IMR-90 (cell line): ENCODE results near the gene KRT79. TPM values are rescaled to one million over a fixed set of nuclear protein-coding genes. Genes with fewer than 3 reads are reported as not detected.

Source experiments
- ATAC-seq: fragments of 200-7000 bp; cut with Tn5 transposase; 2 replicates; pipeline ENCODE4 v1.9.1; 2020; ENCODE audit warnings: low read depth, mild to moderate bottlenecking, moderate library complexity
- Bru-seq: library from RNA; stranded (reverse); fragments of 400-500 nt; gene quantifications from one replicate; lab custom pipeline; 2021; lab: Mats Ljungman, UMichigan
- BruChase-seq, 2 experiments: library from RNA; stranded (reverse); fragments of 400-500 nt; gene quantifications; one replicate each; lab custom pipeline; 2021; lab: Mats Ljungman, UMichigan
- BruUV-seq: library from RNA; stranded (reverse); fragments of 400-500 nt; replicated peaks from 2 replicates; lab custom pipeline; 2021; lab: Mats Ljungman, UMichigan
- CTCF ChIA-PET: fragments of 300-600 bp; formaldehyde crosslinking; extraction: SDS; loops from one replicate; lab custom pipeline; 2021; ENCODE audit warnings: antibody characterized with exemption; lab: Yijun Ruan, JAX
- POLR2A ChIA-PET: fragments of 300-600 bp; sonication (Branson Sonifier 250); formaldehyde crosslinking; loops from one replicate; lab custom pipeline; 2022; ENCODE audit warnings: antibody characterized with exemption; ENCODE audit not compliant: unreplicated experiment; lab: Charles Lee
- DNase-seq: peaks from one replicate; pipeline ENCODE4 v3.0.0; 2013
- H2AFZ ChIP-seq: replicated peaks from 2 replicates; pipeline ENCODE3; 2013; ENCODE audit warnings: low read length, mild to moderate bottlenecking; ENCODE audit not compliant: poor library complexity
- H2AK5ac ChIP-seq: 2 replicates; pipeline ENCODE4 v1.6.1; 2013; ENCODE audit warnings: low read depth, low read length, inconsistent platforms
- H2AK9ac ChIP-seq: replicated peaks from 2 replicates; pipeline ENCODE3; 2013; ENCODE audit warnings: mild to moderate bottlenecking, low read depth, low read length, moderate library complexity; ENCODE audit not compliant: poor library complexity
- H2BK120ac ChIP-seq: 2 replicates; pipeline ENCODE4 v1.6.1; 2013; ENCODE audit warnings: low read depth, low read length, inconsistent platforms
- H2BK15ac ChIP-seq: 3 replicates; pipeline ENCODE4 v1.6.1; 2013; ENCODE audit warnings: low read depth, low read length, inconsistent platforms
- H2BK20ac ChIP-seq: 2 replicates; pipeline ENCODE4 v1.6.1; 2013; ENCODE audit warnings: low read depth, mild to moderate bottlenecking, inconsistent platforms, low read length, moderate library complexity
- H2BK5ac ChIP-seq: 2 replicates; pipeline ENCODE4 v1.6.1; 2013; ENCODE audit warnings: mild to moderate bottlenecking, low read depth, low read length, inconsistent platforms; ENCODE audit not compliant: poor library complexity, severe bottlenecking
- H3K14ac ChIP-seq: replicated peaks from 2 replicates; pipeline ENCODE4 v1.6.1; 2013; ENCODE audit warnings: low read depth, low read length, inconsistent platforms
- H3K18ac ChIP-seq: 2 replicates; pipeline ENCODE4 v1.6.1; 2013; ENCODE audit warnings: low read depth, low read length, control low read depth
- H3K23ac ChIP-seq: 2 replicates; pipeline ENCODE4 v1.6.1; 2013; ENCODE audit warnings: low read depth, low read length, inconsistent platforms
- H3K27ac ChIP-seq: 2 replicates; pipeline ENCODE4 v1.5.1; 2013; ENCODE audit warnings: mild to moderate bottlenecking, control low read depth, low read length; ENCODE audit not compliant: insufficient read depth
- H3K27me3 ChIP-seq: 2 replicates; pipeline ENCODE4 v1.6.1; 2013; ENCODE audit warnings: low read length; ENCODE audit not compliant: control insufficient read depth, insufficient read depth
- H3K36me3 ChIP-seq: 2 replicates; pipeline ENCODE4 v1.6.1; 2013; ENCODE audit warnings: low read length, mixed read lengths; ENCODE audit not compliant: control insufficient read depth, insufficient read depth
- H3K4ac ChIP-seq: 2 replicates; pipeline ENCODE4 v1.6.1; 2013; ENCODE audit warnings: low read depth, low read length, inconsistent platforms
- H3K4me1 ChIP-seq: 2 replicates; pipeline ENCODE4 v1.6.1; 2013; ENCODE audit warnings: low read length, mixed read lengths; ENCODE audit not compliant: control insufficient read depth, insufficient read depth
- H3K4me2 ChIP-seq: 2 replicates; pipeline ENCODE4 v1.6.1; 2013; ENCODE audit warnings: low read depth, mild to moderate bottlenecking, control low read depth, low read length, moderate library complexity
- H3K4me3 ChIP-seq: 2 replicates; pipeline ENCODE4 v1.5.1; 2013; ENCODE audit warnings: low read depth, mild to moderate bottlenecking, control low read depth, low read length, moderate library complexity; ENCODE audit not compliant: insufficient read depth
- H3K56ac ChIP-seq: 2 replicates; pipeline ENCODE4 v1.6.1; 2013; ENCODE audit warnings: low read length, inconsistent platforms; ENCODE audit not compliant: insufficient read depth; ENCODE audit errors: extremely low read depth
- H3K79me1 ChIP-seq, 2 experiments: 2 replicates each; pipeline ENCODE4 v1.6.1; 2013; ENCODE audit warnings: low read length in 2 of 2, inconsistent platforms in 1 of 2, low read depth in 1 of 2
- H3K9ac ChIP-seq: 2 replicates; pipeline ENCODE4 v1.6.1; 2013; ENCODE audit warnings: low read depth, low read length, control low read depth
- H3K9me1 ChIP-seq: 2 replicates; pipeline ENCODE4 v1.6.1; 2013; ENCODE audit warnings: low read length, inconsistent platforms; ENCODE audit not compliant: insufficient read depth
- H3K9me3 ChIP-seq: 2 replicates; pipeline ENCODE4 v1.6.1; 2013; ENCODE audit warnings: low read length; ENCODE audit not compliant: control insufficient read depth, insufficient read depth
- H4K20me1 ChIP-seq: 2 replicates; pipeline ENCODE4 v1.6.1; 2013; ENCODE audit warnings: low read length, inconsistent platforms; ENCODE audit not compliant: insufficient read depth
- H4K5ac ChIP-seq: 2 replicates; pipeline ENCODE4 v1.6.1; 2013; ENCODE audit warnings: mild to moderate bottlenecking, low read depth, low read length, control low read depth
- H4K8ac ChIP-seq, 2 experiments: 2 replicates each; pipeline ENCODE4 v1.6.1; 2013; ENCODE audit warnings: low read depth in 2 of 2, low read length in 2 of 2, control low read depth in 1 of 2, inconsistent platforms in 1 of 2
- H4K91ac ChIP-seq: 2 replicates; pipeline ENCODE4 v1.6.1; 2013; ENCODE audit warnings: low read depth, low read length, inconsistent platforms; ENCODE audit not compliant: insufficient read depth
- CEBPB ChIP-seq: IDR thresholded peaks from 2 replicates; pipeline ENCODE4 v1.6.1; 2012; ENCODE audit warnings: low read depth, low read length, improper control_type of control experiment
- CTCF ChIP-seq: conservative IDR thresholded peaks from 2 replicates; pipeline ENCODE4 v1.5.1; 2012; ENCODE audit warnings: mild to moderate bottlenecking, low read depth, low read length, improper control_type of control experiment
- ELK1 ChIP-seq: fragments of 150-350 bp; IDR thresholded peaks from 2 replicates; pipeline ENCODE4 v1.6.1; 2016; ENCODE audit warnings: low read depth, mild to moderate bottlenecking, low read length, moderate library complexity, borderline replicate concordance
- FOS ChIP-seq: fragments of 150-350 bp; IDR thresholded peaks from 2 replicates; pipeline ENCODE4 v1.6.1; 2016; ENCODE audit warnings: low read depth, low read length
- MAFK ChIP-seq: IDR thresholded peaks from 2 replicates; pipeline ENCODE4 v1.6.1; 2012; ENCODE audit warnings: low read depth, low read length, improper control_type of control experiment
- MAZ ChIP-seq: IDR thresholded peaks from 2 replicates; pipeline ENCODE4 v1.6.1; 2012; ENCODE audit warnings: low read depth, mild to moderate bottlenecking, low read length, improper control_type of control experiment, moderate library complexity, borderline replicate concordance
- MXI1 ChIP-seq: IDR thresholded peaks from 2 replicates; pipeline ENCODE4 v1.6.1; 2012; ENCODE audit warnings: low read depth, mild to moderate bottlenecking, low read length, moderate library complexity, borderline replicate concordance
- NFE2L2 ChIP-seq: fragments of 150-350 bp; IDR thresholded peaks from 2 replicates; pipeline ENCODE4 v1.6.1; 2016; ENCODE audit warnings: low read depth, mild to moderate bottlenecking, low read length
- POLR2A ChIP-seq: IDR thresholded peaks from 2 replicates; pipeline ENCODE4 v1.6.1; 2012; ENCODE audit warnings: mild to moderate bottlenecking, low read depth, low read length
- RAD21 ChIP-seq: IDR thresholded peaks from 2 replicates; pipeline ENCODE4 v1.6.1; 2012; ENCODE audit warnings: low read length, improper control_type of control experiment
- RCOR1 ChIP-seq: IDR thresholded peaks from 2 replicates; pipeline ENCODE4 v1.6.1; 2012; ENCODE audit warnings: mild to moderate bottlenecking, low read length, improper control_type of control experiment; ENCODE audit not compliant: insufficient replicate concordance
- RFX5 ChIP-seq: IDR thresholded peaks from 2 replicates; pipeline ENCODE4 v1.8.0; 2012; ENCODE audit warnings: low read depth, mild to moderate bottlenecking, low read length, moderate library complexity
- SMC3 ChIP-seq: fragments of 150-350 bp; IDR thresholded peaks from 2 replicates; pipeline ENCODE4 v1.6.1; 2016; ENCODE audit warnings: low read depth, mild to moderate bottlenecking, antibody characterized with exemption, low read length, moderate library complexity
- WGBS, 2 experiments: methylation state at CpG; one replicate each; pipeline versions ENCODE4 v1.1.5 to v1.1.7; 2013; ENCODE audit warnings: missing lambda C conversion rate in 2 of 2; ENCODE audit not compliant: insufficient read length in 1 of 2; ENCODE audit errors: extremely low coverage in 2 of 2; 5-methylcytosine and 5-hydroxymethylcytosine counted together
- dilution Hi-C: fragments of 300-500 bp; cut with HindIII; formaldehyde crosslinking; loops from one replicate; pipeline ENCODE4 v1.14.3; 2018; ENCODE audit warnings: low sequenced_read_pairs; ENCODE audit not compliant: unreplicated experiment
- in situ Hi-C: fragments of 300-500 bp; cut with MboI; formaldehyde crosslinking; loops from 3 replicates; pipeline ENCODE4 v1.14.3; 2019; ENCODE audit warnings: low sequenced_read_pairs, inconsistent platforms, mixed read lengths
- intact Hi-C: fragments of 100-400 bp; cut with micrococcal nuclease; formaldehyde crosslinking; loops from 2 replicates; pipeline ENCODE4 v1.10.0; 2022
- long read RNA-seq: library from polyadenylated mRNA; unstranded; transcript quantifications from one replicate; pipeline ENCODE4 v2.0.0, GENCODE V29; 2021; ENCODE audit not compliant: unreplicated experiment
- polyA plus RNA-seq, 3 experiments: library from polyadenylated mRNA; depleted of rRNA; stranded (reverse); fragments of >200 nt; gene quantifications; 2 replicates each; pipeline ENCODE4 v1.2.3, GENCODE V29; 2012; ENCODE audit warnings: low replicate concordance in 1 of 3
- total RNA-seq: library from RNA; depleted of rRNA; stranded (reverse); fragments of >200 nt; gene quantifications from 2 replicates; pipeline ENCODE4 v1.2.3, GENCODE V29; 2012; rRNA removed

Gene KRT79
- total RNA-seq (under 0.01 TPM in 1 of 2 replicates, not detected in the other), polyA plus RNA-seq (2012; rRNA removed) (0.09 and 0.24 TPM in 2 replicates), Bru-seq, nascent RNA (percentile 7 among the genes with signal in this experiment), BruChase-seq, experiment 1, labeled RNA remaining after a 6-hour chase (percentile 6 among the genes with signal in this experiment), BruChase-seq, experiment 2, labeled RNA remaining after a 2-hour chase (percentile 7 among the genes with signal in this experiment)
- 0.08 TPM in 1 of 2 replicates, not detected in the other for polyA plus RNA-seq (2012; cell fraction: cytosol; rRNA removed)
- polyA plus RNA-seq (2012; cell fraction: nucleus; rRNA removed; ENCODE audit: low replicate concordance), result 1.1 and 1.3 TPM in 2 replicates
- long read RNA-seq, result 0 reads

- ChIA-PET POLR2A (no interaction called here), CTCF (no interaction called here)
- dilution Hi-C loops (no loop called here), in situ Hi-C loops (no loop called here), intact Hi-C loops (no loop called here)
- H3K23ac ChIP-seq, result no peak within 1 kb of the TSS
- H2BK120ac ChIP-seq, result peak within 1 kb of the TSS; percentile 54
- H3K27ac ChIP-seq, result no peak within 1 kb of the TSS
- H2AFZ ChIP-seq, result no peak within 1 kb of the TSS
- H3K9ac ChIP-seq, result no peak within 1 kb of the TSS
- no peaks in the 10 kb centered on the region for H3K79me1 ChIP-seq
- WGBS, 2 experiments, result 100% methylated on average over 1 of the region's 22 CpGs; no CpG with 5 or more reads in 1 of the 2 experiments
- H2BK5ac ChIP-seq, result no peak within 1 kb of the TSS
- no peak within 1 kb of the TSS for H3K18ac ChIP-seq
- no peak within 1 kb of the TSS for H2BK15ac ChIP-seq
- peak within 1 kb of the TSS; percentile 81 for H4K91ac ChIP-seq
- peaks cover 4% of the 10 kb centered on the region; the same call in 1 of the 2 replicates for H3K27me3 ChIP-seq
- H3K9me1 ChIP-seq, result peaks cover 20% of the 10 kb centered on the region
- no peak within 1 kb of the TSS for H3K14ac ChIP-seq
- peaks cover 18% of the 10 kb centered on the region for H3K4me1 ChIP-seq
- H4K5ac ChIP-seq, result no peak within 1 kb of the TSS
- H3K4me3 ChIP-seq, result no peak within 1 kb of the TSS
- no peaks in the 10 kb centered on the region for H4K20me1 ChIP-seq
- H4K8ac ChIP-seq, result no peak within 1 kb of the TSS
- H2BK20ac ChIP-seq, result peak within 1 kb of the TSS; percentile 62; the same call in 1 of the 2 replicates
- no TSS peak for BruUV-seq
- H3K4me2 ChIP-seq, result no peak within 1 kb of the TSS
- no peak for DNase-seq
- no peak within 1 kb of the TSS for H2AK9ac ChIP-seq
- H3K56ac ChIP-seq, result no peak within 1 kb of the TSS
- H3K4ac ChIP-seq, result no peak within 1 kb of the TSS
- no peaks in the 10 kb centered on the region for H3K36me3 ChIP-seq
- no peak for ATAC-seq
- H2AK5ac ChIP-seq, result peak within 1 kb of the TSS; percentile 49; the same call in 1 of the 2 replicates
- no peaks in the 10 kb centered on the region for H3K9me3 ChIP-seq
- TF ChIP-seq MAZ (no peak), ELK1 (no peak), CTCF (no peak), RCOR1 (no peak), RFX5 (no peak), FOS (no peak), RAD21 (no peak), NFE2L2 (no peak), MXI1 (no peak), MAFK (no peak), SMC3 (no peak), POLR2A (no peak), CEBPB (no peak)
These were observed at the start of gene KRT79 for GRCh38 chr12:52833922-52834726. TSS of gene KRT79 (minus strand) at chr12:52834311. CDS start at chr12:52834260, 51 bp downstream.
